Activated CD4-positive, alpha-beta T cell treated with anti-CD3 and anti-CD28 coated beads, Interleukin-2, Interleukin-6, amounts not matched to agents 100 ng/mL and 50 ng/mL, durations not matched to agents 16 hours and 8 hours (primary cell): Measurements from ENCODE around the gene INPP4A.
A peak's percentile ranks its signal among the peaks of the same experiment; 100 is the strongest.
"Not testable (repeated sequence)": the region's sequence is repeated elsewhere in the genome, so short reads cannot be mapped to it uniquely, and the experiment has no call there.

Source experiments
- DNase-seq: peaks from one replicate; pipeline ENCODE4 v3.0.0-alpha.2; 2020

INPP4A gene

GRCh38 chr2:98444436-98445176 is at the start of gene INPP4A:
TSS of gene INPP4A (plus strand) at chr2:98444858. CDS start at chr2:98520049, 75,191 bp downstream.
- peak; percentile 88 for DNase-seq

GRCh38 chr2:98395977-98396376 is 48.7 kb upstream of the INPP4A start:
- no peak for DNase-seq

- DNase-seq, result no peak
Measured at GRCh38 chr2:98396745-98397355, 47.8 kb upstream of the INPP4A start.

- DNase-seq, result no peak
Measured at GRCh38 chr2:98399140-98399539, 45.5 kb upstream of the INPP4A start.

- no peak for DNase-seq
Measured at GRCh38 chr2:98403878-98404277, 40.8 kb upstream of the INPP4A start.

- no peak for DNase-seq
Measured at GRCh38 chr2:98404556-98405250, 40.0 kb upstream of the INPP4A start.

- no peak for DNase-seq
Measured at GRCh38 chr2:98405301-98405700, 39.4 kb upstream of the INPP4A start.

- DNase-seq, result no peak
Measured at GRCh38 chr2:98408155-98408554, 36.5 kb upstream of the INPP4A start.

GRCh38 chr2:98412751-98413458 is 31.8 kb upstream of the INPP4A start:
- peak; percentile 82 for DNase-seq

GRCh38 chr2:98414246-98414645 is 30.4 kb upstream of the INPP4A start:
- not testable (repeated sequence) for DNase-seq

GRCh38 chr2:98415719-98416248 is 28.9 kb upstream of the INPP4A start:
- DNase-seq, result not testable (repeated sequence)

- no peak for DNase-seq
Measured at GRCh38 chr2:98416383-98417159, 28.1 kb upstream of the INPP4A start.

GRCh38 chr2:98419544-98419943 is 25.1 kb upstream of the INPP4A start:
- DNase-seq, result no peak

- DNase-seq, result no peak
Measured at GRCh38 chr2:98419977-98420725, 24.5 kb upstream of the INPP4A start.

GRCh38 chr2:98422449-98422848 is 22.2 kb upstream of the INPP4A start:
- no peak for DNase-seq

- no peak for DNase-seq
Measured at GRCh38 chr2:98426771-98427170, 17.9 kb upstream of the INPP4A start.

GRCh38 chr2:98432145-98432544 is 12.5 kb upstream of the INPP4A start:
- DNase-seq, result no peak

GRCh38 chr2:98433363-98433964 is 11.2 kb upstream of the INPP4A start:
- DNase-seq, result no peak

GRCh38 chr2:98434492-98434891 is 10.2 kb upstream of the INPP4A start:
- no peak for DNase-seq

- not testable (repeated sequence) for DNase-seq
Measured at GRCh38 chr2:98435670-98436069, 9.0 kb upstream of the INPP4A start.

- DNase-seq, result no peak
Measured at GRCh38 chr2:98436734-98437133, 7.9 kb upstream of the INPP4A start.
